Activated T-cell treated with anti-CD3 and anti-CD28 coated beads, Interleukin-2, amount 50 U/mL, for 24 hours (primary cell): ENCODE measurements around the gene DSCAM.

Source experiments
- DNase-seq: peaks from one replicate; pipeline ENCODE4 v3.0.0-alpha.2; 2020
- H3K27ac Mint-ChIP-seq: 2 replicates; pipeline ENCODE4 v1.8.0; 2020; ENCODE audit warnings: mild to moderate bottlenecking, mixed read lengths
- H3K27me3 Mint-ChIP-seq: 2 replicates; pipeline ENCODE4 v1.8.0; 2020; ENCODE audit warnings: mixed read lengths
- H3K36me3 Mint-ChIP-seq: 2 replicates; pipeline ENCODE4 v1.8.0; 2020; ENCODE audit warnings: low read depth, mixed read lengths
- H3K4me1 Mint-ChIP-seq: 2 replicates; pipeline ENCODE4 v1.8.0; 2020; ENCODE audit warnings: low read depth, mixed read lengths
- H3K4me3 Mint-ChIP-seq: 2 replicates; pipeline ENCODE4 v1.8.0; 2020; ENCODE audit warnings: mild to moderate bottlenecking, moderate library complexity, mixed read lengths
- H3K9me3 Mint-ChIP-seq: 2 replicates; pipeline ENCODE4 v1.8.0; 2020; ENCODE audit warnings: mixed read lengths

The DSCAM gene

DNA sequence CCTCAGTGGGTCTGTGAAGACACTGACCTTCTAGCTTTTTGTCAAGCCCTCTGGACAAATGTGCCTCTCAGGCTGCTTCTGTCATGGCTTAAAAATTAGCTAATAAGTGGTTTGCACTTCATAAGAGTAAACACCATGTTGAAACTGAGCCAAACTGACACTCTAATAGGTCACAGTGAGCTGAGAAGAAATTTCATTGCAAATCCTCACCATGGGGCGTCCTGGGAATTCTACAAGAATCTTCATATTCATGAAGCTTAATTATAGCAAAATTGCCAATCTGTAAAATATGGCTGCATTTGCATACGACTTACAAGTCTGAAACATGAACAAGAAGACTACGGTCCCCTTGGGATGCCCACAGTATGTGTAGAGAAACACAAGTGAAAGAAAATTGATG, 188.6 kb downstream of the DSCAM start:
- Mint-ChIP-seq H3K27ac (no peak overlapping the region), H3K27me3 (no peaks in the 10 kb centered on the region), H3K4me1 (no peaks in the 10 kb centered on the region), H3K4me3 (no peak overlapping the region), H3K9me3 (peaks cover 7% of the 10 kb centered on the region), H3K36me3 (no peaks in the 10 kb centered on the region)
- no peak for DNase-seq

DNA sequence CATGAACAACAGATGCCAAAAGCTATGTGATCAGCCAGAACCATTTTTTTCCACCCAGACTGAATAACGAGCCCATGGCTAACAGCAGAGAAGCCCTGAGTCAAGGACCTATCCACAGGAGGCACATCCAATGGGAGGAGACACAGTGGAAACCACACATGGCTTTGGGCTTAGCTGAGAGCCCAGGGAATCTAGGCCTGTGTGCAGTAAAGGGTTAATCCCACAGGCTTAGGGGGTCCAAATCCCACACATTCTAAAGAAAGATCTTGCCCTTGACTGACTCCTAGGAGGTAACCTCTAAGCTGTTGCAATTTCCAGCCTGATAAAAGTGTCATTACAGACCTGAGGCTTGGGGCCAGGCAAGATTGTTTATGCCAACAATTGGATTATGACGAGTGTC, 194.5 kb downstream of the DSCAM start:
- Mint-ChIP-seq H3K4me3 (no peak overlapping the region), H3K36me3 (no peaks in the 10 kb centered on the region), H3K27me3 (no peaks in the 10 kb centered on the region), H3K9me3 (peaks cover 14% of the 10 kb centered on the region), H3K27ac (no peak overlapping the region), H3K4me1 (no peaks in the 10 kb centered on the region)
- no peak for DNase-seq

DNA sequence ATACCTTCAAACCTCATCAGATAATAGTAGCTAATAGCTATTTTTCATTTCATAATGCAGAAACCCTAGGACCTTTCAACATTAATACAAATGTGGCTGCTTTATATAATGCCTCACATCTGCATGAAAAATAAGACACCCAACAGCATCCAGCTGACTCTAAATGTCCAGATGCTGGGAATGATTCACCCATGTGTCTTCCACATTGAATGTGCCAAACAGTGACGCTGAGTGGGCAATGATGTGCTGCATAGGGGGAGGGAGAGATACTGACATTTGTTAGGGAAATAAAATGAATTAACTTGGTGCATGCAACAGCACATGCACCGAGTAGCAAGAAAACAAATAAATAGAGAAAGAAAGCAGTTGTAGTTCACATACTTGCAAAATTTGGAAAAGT, 199.3 kb downstream of the DSCAM start:
- Mint-ChIP-seq H3K36me3 (no peaks in the 10 kb centered on the region), H3K4me3 (no peak overlapping the region), H3K27me3 (no peaks in the 10 kb centered on the region), H3K9me3 (peaks cover 12% of the 10 kb centered on the region), H3K27ac (no peak overlapping the region), H3K4me1 (no peaks in the 10 kb centered on the region)
- DNase-seq = no peak

GRCh38 chr21:40646651-40647050, 200.3 kb downstream of the DSCAM start:
- Mint-ChIP-seq H3K27me3 (no peaks in the 10 kb centered on the region), H3K27ac (no peak overlapping the region), H3K4me1 (no peaks in the 10 kb centered on the region), H3K9me3 (peaks cover 12% of the 10 kb centered on the region), H3K4me3 (no peak overlapping the region), H3K36me3 (no peaks in the 10 kb centered on the region)
- no peak for DNase-seq

DNA sequence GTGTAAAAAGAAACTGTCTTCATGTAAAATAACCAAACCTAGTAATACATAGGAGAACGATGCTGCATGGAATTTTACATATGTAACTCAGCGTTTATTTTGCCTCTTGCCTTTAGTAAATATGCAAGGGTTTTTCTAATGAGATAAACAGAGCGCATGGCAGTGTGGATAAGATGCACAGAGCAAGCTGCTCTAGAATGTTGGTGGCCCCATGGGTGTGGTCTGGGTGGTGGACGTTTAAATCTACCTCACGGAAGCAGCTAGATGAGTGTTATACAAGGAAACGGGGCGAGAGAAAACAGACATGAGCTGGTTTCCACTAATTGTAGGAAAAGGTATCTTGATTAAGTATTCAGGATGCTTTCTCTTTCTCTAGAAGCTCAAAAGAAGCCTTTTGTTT, 205.9 kb downstream of the DSCAM start:
- Mint-ChIP-seq H3K36me3 (no peaks in the 10 kb centered on the region), H3K27me3 (no peaks in the 10 kb centered on the region)

GRCh38 chr21:40640266-40640789, 206.6 kb downstream of the DSCAM start:
- Mint-ChIP-seq H3K4me3 (no peak overlapping the region), H3K27ac (no peak overlapping the region), H3K27me3 (no peaks in the 10 kb centered on the region), H3K9me3 (peaks cover 2% of the 10 kb centered on the region), H3K4me1 (no peaks in the 10 kb centered on the region), H3K36me3 (no peaks in the 10 kb centered on the region)
- no peak for DNase-seq

More for the DNA sequence above, 205.9 kb downstream of the DSCAM start:
- H3K4me1 Mint-ChIP-seq = no peaks in the 10 kb centered on the region
- no peak overlapping the region for H3K27ac Mint-ChIP-seq
- H3K4me3 Mint-ChIP-seq = no peak overlapping the region
- DNase-seq = no peak
- H3K9me3 Mint-ChIP-seq = peaks cover 5% of the 10 kb centered on the region

- peaks cover 2% of the 10 kb centered on the region for H3K9me3 Mint-ChIP-seq
- no peak overlapping the region for H3K27ac Mint-ChIP-seq
- no peak overlapping the region for H3K4me3 Mint-ChIP-seq
- DNase-seq = no peak
- H3K4me1 Mint-ChIP-seq = no peaks in the 10 kb centered on the region
- H3K36me3 Mint-ChIP-seq = no peaks in the 10 kb centered on the region
- H3K27me3 Mint-ChIP-seq = no peaks in the 10 kb centered on the region
Measured at GRCh38 chr21:40639616-40640194, 207.3 kb downstream of the DSCAM start.

GRCh38 chr21:40638466-40639251, 208.3 kb downstream of the DSCAM start:
- Mint-ChIP-seq H3K4me1 (no peaks in the 10 kb centered on the region), H3K27ac (no peak overlapping the region), H3K27me3 (no peaks in the 10 kb centered on the region), H3K36me3 (no peaks in the 10 kb centered on the region), H3K9me3 (no peaks in the 10 kb centered on the region), H3K4me3 (no peak overlapping the region)
- DNase-seq = no peak

GRCh38 chr21:40636026-40636425, 210.9 kb downstream of the DSCAM start:
- Mint-ChIP-seq H3K27ac (no peak overlapping the region), H3K27me3 (no peaks in the 10 kb centered on the region), H3K36me3 (no peaks in the 10 kb centered on the region), H3K4me1 (no peaks in the 10 kb centered on the region), H3K4me3 (no peak overlapping the region), H3K9me3 (no peaks in the 10 kb centered on the region)
- DNase-seq = no peak

- DNase-seq = no peak
- no peak overlapping the region for H3K27ac Mint-ChIP-seq
- H3K4me1 Mint-ChIP-seq = no peaks in the 10 kb centered on the region
- H3K4me3 Mint-ChIP-seq = no peak overlapping the region
- no peaks in the 10 kb centered on the region for H3K27me3 Mint-ChIP-seq
- H3K9me3 Mint-ChIP-seq = no peaks in the 10 kb centered on the region
- no peaks in the 10 kb centered on the region for H3K36me3 Mint-ChIP-seq
Measured at GRCh38 chr21:40635391-40635790, 211.6 kb downstream of the DSCAM start.

DNA sequence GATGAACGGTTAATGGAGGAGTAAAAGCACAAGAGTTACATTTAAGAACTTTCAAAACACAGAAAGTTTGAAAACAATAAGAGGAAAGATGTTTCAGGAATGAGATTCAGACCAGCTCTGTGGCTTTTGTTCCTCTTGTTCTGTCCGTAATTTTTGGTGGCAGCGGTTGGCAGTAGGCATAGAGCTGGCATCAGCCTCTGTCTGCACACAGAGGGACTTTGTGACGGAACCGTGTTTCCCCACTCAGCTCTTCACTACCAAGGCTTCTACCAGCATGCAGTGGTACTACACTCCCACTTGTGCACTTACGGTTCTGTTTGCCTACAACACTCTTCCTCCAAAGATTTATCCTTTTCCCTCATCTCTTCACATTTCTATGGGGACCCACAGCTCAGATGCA, 212.8 kb downstream of the DSCAM start:
- Mint-ChIP-seq H3K27ac (no peak overlapping the region), H3K36me3 (no peaks in the 10 kb centered on the region), H3K9me3 (no peaks in the 10 kb centered on the region), H3K27me3 (no peaks in the 10 kb centered on the region), H3K4me1 (no peaks in the 10 kb centered on the region), H3K4me3 (no peak overlapping the region)
- no peak for DNase-seq

GRCh38 chr21:40633048-40633447, 213.9 kb downstream of the DSCAM start:
- H3K4me1 Mint-ChIP-seq = no peaks in the 10 kb centered on the region
- no peaks in the 10 kb centered on the region for H3K27me3 Mint-ChIP-seq
- H3K36me3 Mint-ChIP-seq = no peaks in the 10 kb centered on the region
- H3K27ac Mint-ChIP-seq = no peak overlapping the region
- DNase-seq = no peak
- H3K4me3 Mint-ChIP-seq = no peak overlapping the region
- H3K9me3 Mint-ChIP-seq = no peaks in the 10 kb centered on the region

GRCh38 chr21:40631211-40631610, 215.7 kb downstream of the DSCAM start:
- H3K9me3 Mint-ChIP-seq = no peaks in the 10 kb centered on the region
- H3K27me3 Mint-ChIP-seq = no peaks in the 10 kb centered on the region

GRCh38 chr21:40625991-40626390, 221.0 kb downstream of the DSCAM start:
- no peaks in the 10 kb centered on the region for H3K27me3 Mint-ChIP-seq
- H3K36me3 Mint-ChIP-seq = no peaks in the 10 kb centered on the region
- no peaks in the 10 kb centered on the region for H3K9me3 Mint-ChIP-seq
- no peak overlapping the region for H3K4me3 Mint-ChIP-seq
- H3K4me1 Mint-ChIP-seq = no peaks in the 10 kb centered on the region
- H3K27ac Mint-ChIP-seq = no peak overlapping the region
- DNase-seq = no peak

More at GRCh38 chr21:40631211-40631610, 215.7 kb downstream of the DSCAM start:
- H3K4me1 Mint-ChIP-seq = no peaks in the 10 kb centered on the region
- no peak for DNase-seq
- H3K36me3 Mint-ChIP-seq = no peaks in the 10 kb centered on the region
- no peak overlapping the region for H3K4me3 Mint-ChIP-seq
- H3K27ac Mint-ChIP-seq = no peak overlapping the region

DNA sequence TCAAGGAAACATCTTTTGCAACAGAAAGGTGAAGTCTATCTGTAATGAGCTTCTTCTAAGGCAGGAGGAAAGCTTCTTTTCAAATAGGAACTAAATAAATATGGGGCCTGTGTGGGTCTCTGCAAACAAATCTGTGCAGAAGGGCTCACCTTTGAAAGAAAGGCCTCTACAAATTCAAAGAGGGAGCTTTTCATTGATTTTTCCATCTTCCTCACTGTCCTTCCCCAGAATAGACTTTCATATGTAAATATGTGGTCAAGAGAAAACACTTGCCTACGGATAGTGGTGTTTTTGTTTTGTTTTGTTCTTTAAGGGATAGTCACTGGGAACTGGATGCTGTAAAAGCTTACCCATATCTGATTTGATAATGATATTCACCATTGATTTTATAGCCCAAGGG, 223.4 kb downstream of the DSCAM start:
- DNase-seq = no peak
- Mint-ChIP-seq H3K36me3 (no peaks in the 10 kb centered on the region), H3K27ac (no peak overlapping the region), H3K4me3 (no peak overlapping the region), H3K4me1 (no peaks in the 10 kb centered on the region), H3K27me3 (no peaks in the 10 kb centered on the region), H3K9me3 (peaks cover 3% of the 10 kb centered on the region)
